Astrocyte (in vitro differentiated cells and primary cell): ENCODE results near the gene ALPK3.

Source experiments
- EZH2 ChIP-seq: IDR thresholded peaks from 2 replicates; pipeline ENCODE4 v1.6.1; 2012; ENCODE audit warnings: mild to moderate bottlenecking, low read length, inconsistent platforms; ENCODE audit not compliant: insufficient read depth
- TF ChIP-seq, protein P1 (sequence below): IDR thresholded peaks from 2 replicates; pipeline ENCODE4 v1.5.1; 2011; ENCODE audit warnings: low read depth, mild to moderate bottlenecking, inconsistent platforms, low read length, moderate library complexity; ENCODE audit not compliant: insufficient read depth

DNA sequence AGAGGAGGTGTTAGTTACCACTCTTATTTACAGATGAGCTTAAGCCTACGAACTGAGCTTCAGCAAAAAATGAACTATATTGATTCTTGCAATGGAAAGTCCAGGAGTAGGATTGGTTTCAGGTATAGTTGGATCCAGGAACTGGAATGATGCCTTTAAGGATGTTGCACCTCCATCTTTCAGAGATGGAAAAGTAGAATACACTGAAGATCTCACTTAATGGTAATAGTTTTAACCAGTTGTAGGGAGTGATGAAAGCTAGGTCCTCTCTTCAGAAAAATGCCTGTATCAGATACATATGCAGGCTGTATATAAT is 69.8 kb downstream of the ALPK3 start:
- TF ChIP-seq, protein P1, sequence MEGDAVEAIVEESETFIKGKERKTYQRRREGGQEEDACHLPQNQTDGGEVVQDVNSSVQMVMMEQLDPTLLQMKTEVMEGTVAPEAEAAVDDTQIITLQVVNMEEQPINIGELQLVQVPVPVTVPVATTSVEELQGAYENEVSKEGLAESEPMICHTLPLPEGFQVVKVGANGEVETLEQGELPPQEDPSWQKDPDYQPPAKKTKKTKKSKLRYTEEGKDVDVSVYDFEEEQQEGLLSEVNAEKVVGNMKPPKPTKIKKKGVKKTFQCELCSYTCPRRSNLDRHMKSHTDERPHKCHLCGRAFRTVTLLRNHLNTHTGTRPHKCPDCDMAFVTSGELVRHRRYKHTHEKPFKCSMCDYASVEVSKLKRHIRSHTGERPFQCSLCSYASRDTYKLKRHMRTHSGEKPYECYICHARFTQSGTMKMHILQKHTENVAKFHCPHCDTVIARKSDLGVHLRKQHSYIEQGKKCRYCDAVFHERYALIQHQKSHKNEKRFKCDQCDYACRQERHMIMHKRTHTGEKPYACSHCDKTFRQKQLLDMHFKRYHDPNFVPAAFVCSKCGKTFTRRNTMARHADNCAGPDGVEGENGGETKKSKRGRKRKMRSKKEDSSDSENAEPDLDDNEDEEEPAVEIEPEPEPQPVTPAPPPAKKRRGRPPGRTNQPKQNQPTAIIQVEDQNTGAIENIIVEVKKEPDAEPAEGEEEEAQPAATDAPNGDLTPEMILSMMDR: no peak
- TF ChIP-seq EZH2: no peak
